ENCODE data around the gene LMF1. TPM values are rescaled to one million over a fixed set of nuclear protein-coding genes. Genes with fewer than 3 reads are reported as not detected.
A peak's percentile ranks its signal among the peaks of the same experiment; 100 is the strongest.

Gene LMF1
- total and polyA plus RNA-seq, 9 of the 15 experiments (the other 6 are each of a cell fraction or from before 2014, with no cell fraction given) = 0.11 to 1.6 (median 0.55) TPM; not detected in 1

GRCh38 chr16:804193-805048, 166.4 kb downstream of the LMF1 start (continued):
- peak; percentile 56 for TF ChIP-seq RBM22 (IDR thresholded peaks at IDR 0.05; ENCODE audit: low read depth, low read length, poor library complexity, severe bottlenecking)

- peak overlapping the region in 1 of 2 experiments; percentile 69; a peak in 1 of 4 replicates for H3K9ac ChIP-seq (ENCODE audit: insufficient read depth in 1 of 2, low read depth in 2 of 2, low read length in 2 of 2)
- no peak for ATAC-seq
- FAIRE-seq = peak; percentile 37
- in situ Hi-C loops (cut with MboI) (no loop called here), intact Hi-C loops (cut with micrococcal nuclease) (no loop called here)
- H3K27me3 ChIP-seq (ENCODE audit: control insufficient read depth in 2 of 2, insufficient read depth in 2 of 2, low read length in 2 of 2) = no peaks in the 10 kb centered on the region
- no peak overlapping the region for H3K27ac ChIP-seq (ENCODE audit: extremely low read depth, low read depth, low read length)
- H3K4me3 ChIP-seq = no peak overlapping the region
- BruUV-seq (replicated peaks) = no TSS peak
- TF ChIP-seq ZNF311 (CRISPR knock-in tag; IDR thresholded peaks at IDR 0.05) = no peak
- H3K4me1 ChIP-seq (replicated peaks in 1 of 2; ENCODE audit: control insufficient read depth in 2 of 2, insufficient read depth in 2 of 2, low read length in 2 of 2) = peaks cover 4 to 87% of the 10 kb centered on the region in 2 experiments; a peak in 4 of 5 replicates
- WGBS (ENCODE audit: insufficient coverage, low coverage, missing lambda C conversion rate) = 19% methylated on average over 8 of the region's 8 CpGs
- H3K79me2 ChIP-seq (ENCODE audit: control insufficient read depth, insufficient read depth, low read length) = peaks cover 6% of the 10 kb centered on the region; the same call in 2 of the 3 replicates
- no peaks in the 10 kb centered on the region for H3K36me3 ChIP-seq (ENCODE audit: control insufficient read depth, insufficient read depth, low read length)
- no peak overlapping the region for H2AFZ ChIP-seq (ENCODE audit: low read depth, low read length)
- no peaks in the 10 kb centered on the region for H3K9me1 ChIP-seq (ENCODE audit: control insufficient read depth, insufficient read depth, low read length)
- H4K20me1 ChIP-seq (replicated peaks; ENCODE audit: control insufficient read depth, insufficient read depth, low read length) = peaks cover 11% of the 10 kb centered on the region
- CTCF ChIA-PET (ENCODE audit: low intra/inter-chr PET ratio) = no interaction called here
- no peak overlapping the region for H3K4me2 ChIP-seq (ENCODE audit: insufficient read depth, low read length)
- DNase-seq (ENCODE audit: extremely low read depth in 1 of 4, low spot score in 3 of 4) = no peak
- H3K9me3 ChIP-seq (replicated peaks; ENCODE audit: control insufficient read depth, insufficient read depth, low read depth, low read length) = no peaks in the 10 kb centered on the region
- POLR2A ChIA-PET = interaction anchor here (0.6 to 1.0 kb wide), 2 partner anchors 82 to 116 kb away, joined by 3 read pairs; no protein-coding TSS in a partner anchor
Observed at GRCh38 chr16:803754-804080, 167.1 kb downstream of the LMF1 start.

Other genes starting within 250 kb of the LMF1 start
Only the 7 nearest of the 12 such genes appear.
- gene RPUSD1, start 182.6 kb downstream of the LMF1 start, total RNA-seq (2014; rRNA removed) = 50.7 and 67.3 TPM in 2 replicates
- 1.7 and 3.3 TPM in 2 replicates for gene RPUSD1, start 182.6 kb downstream of the LMF1 start, total RNA-seq (2014; rRNA removed; fragmentation: Illumina TruSeq; extraction: Trizol)
- gene RPUSD1, start 182.6 kb downstream of the LMF1 start, total RNA-seq (2015; rRNA removed; fragmentation: Illumina TruSeq; extraction: Trizol) = 22.7 and 27.2 TPM in 2 replicates
- gene RPUSD1, start 182.6 kb downstream of the LMF1 start, total RNA-seq (2021) = 55.2 and 55.9 TPM in 2 replicates
- 12.0 and 17.7 TPM in 2 replicates for gene RPUSD1, start 182.6 kb downstream of the LMF1 start, polyA plus RNA-seq (2011; rRNA removed)
- 7.0 and 30.1 TPM in 2 replicates for gene RPUSD1, start 182.6 kb downstream of the LMF1 start, polyA plus RNA-seq (2014; fragmentation: Illumina TruSeq; extraction: Trizol)
- gene RPUSD1, start 182.6 kb downstream of the LMF1 start, polyA plus RNA-seq (2014; fragmentation: Nextera tagmentation; extraction: Ambion mirVana) = under 1 TPM; 0.45 to 0.98 TPM
- gene RPUSD1, start 182.6 kb downstream of the LMF1 start, polyA plus RNA-seq (2014; rRNA removed) = 56.6 and 66.9 TPM in 2 replicates
- gene CHTF18, start 182.4 kb downstream of the LMF1 start, total RNA-seq (2014; rRNA removed) = 57.2 and 70.7 TPM in 2 replicates
- gene CHTF18, start 182.4 kb downstream of the LMF1 start, total RNA-seq (2014; rRNA removed; fragmentation: Illumina TruSeq; extraction: Trizol) = 2.7 and 4.4 TPM in 2 replicates
- 21.1 and 22.1 TPM in 2 replicates for gene CHTF18, start 182.4 kb downstream of the LMF1 start, total RNA-seq (2015; rRNA removed; fragmentation: Illumina TruSeq; extraction: Trizol)
- gene CHTF18, start 182.4 kb downstream of the LMF1 start, total RNA-seq (2021) = 121 and 123 TPM in 2 replicates
- 17.0 and 32.6 TPM in 2 replicates for gene CHTF18, start 182.4 kb downstream of the LMF1 start, polyA plus RNA-seq (2011; rRNA removed)
- gene CHTF18, start 182.4 kb downstream of the LMF1 start, polyA plus RNA-seq (2014; fragmentation: Illumina TruSeq; extraction: Trizol) = 5.1 and 23.0 TPM in 2 replicates
- gene CHTF18, start 182.4 kb downstream of the LMF1 start, polyA plus RNA-seq (2014; fragmentation: Nextera tagmentation; extraction: Ambion mirVana) = 1 to 10 TPM; 2.5 to 2.7 TPM
- gene CHTF18, start 182.4 kb downstream of the LMF1 start, polyA plus RNA-seq (2014; rRNA removed) = 91.5 and 93.4 TPM in 2 replicates
- gene GNG13, start 170.2 kb downstream of the LMF1 start, total RNA-seq (2014; rRNA removed) = not detected in 2 replicates
- gene GNG13, start 170.2 kb downstream of the LMF1 start, total RNA-seq (2014; rRNA removed; fragmentation: Illumina TruSeq; extraction: Trizol) = not detected in 2 replicates
- gene GNG13, start 170.2 kb downstream of the LMF1 start, total RNA-seq (2015; rRNA removed; fragmentation: Illumina TruSeq; extraction: Trizol) = not detected in 2 replicates
- not detected in 2 replicates for gene GNG13, start 170.2 kb downstream of the LMF1 start, total RNA-seq (2021)
- not detected in 2 replicates for gene GNG13, start 170.2 kb downstream of the LMF1 start, polyA plus RNA-seq (2011; rRNA removed)
- not detected in 2 replicates for gene GNG13, start 170.2 kb downstream of the LMF1 start, polyA plus RNA-seq (2014; fragmentation: Illumina TruSeq; extraction: Trizol)
- gene GNG13, start 170.2 kb downstream of the LMF1 start, polyA plus RNA-seq (2014; fragmentation: Nextera tagmentation; extraction: Ambion mirVana) = not detected
- gene GNG13, start 170.2 kb downstream of the LMF1 start, polyA plus RNA-seq (2014; rRNA removed) = not detected in 2 replicates
- not detected in 2 replicates for gene SOX8, start 10.8 kb upstream of the LMF1 start, total RNA-seq (2014; rRNA removed)
- not detected in 2 replicates for gene SOX8, start 10.8 kb upstream of the LMF1 start, total RNA-seq (2014; rRNA removed; fragmentation: Illumina TruSeq; extraction: Trizol)
- not detected in 2 replicates for gene SOX8, start 10.8 kb upstream of the LMF1 start, total RNA-seq (2015; rRNA removed; fragmentation: Illumina TruSeq; extraction: Trizol)
- gene SOX8, start 10.8 kb upstream of the LMF1 start, total RNA-seq (2021) = 0.07 TPM in 2 replicates
- gene SOX8, start 10.8 kb upstream of the LMF1 start, polyA plus RNA-seq (2011; rRNA removed) = 0.09 and 0.15 TPM in 2 replicates
- 0.04 TPM in 1 of 2 replicates, not detected in the other for gene SOX8, start 10.8 kb upstream of the LMF1 start, polyA plus RNA-seq (2014; fragmentation: Illumina TruSeq; extraction: Trizol)
- gene SOX8, start 10.8 kb upstream of the LMF1 start, polyA plus RNA-seq (2014; fragmentation: Nextera tagmentation; extraction: Ambion mirVana) = not detected
- 0.11 and 0.15 TPM in 2 replicates for gene SOX8, start 10.8 kb upstream of the LMF1 start, polyA plus RNA-seq (2014; rRNA removed)
- gene SSTR5, start 101.8 kb upstream of the LMF1 start, total RNA-seq (2014; rRNA removed) = not detected in 2 replicates
- not detected in 2 replicates for gene SSTR5, start 101.8 kb upstream of the LMF1 start, total RNA-seq (2014; rRNA removed; fragmentation: Illumina TruSeq; extraction: Trizol)
- gene SSTR5, start 101.8 kb upstream of the LMF1 start, total RNA-seq (2015; rRNA removed; fragmentation: Illumina TruSeq; extraction: Trizol) = not detected in 2 replicates
- gene SSTR5, start 101.8 kb upstream of the LMF1 start, total RNA-seq (2021) = not detected in 2 replicates
- gene SSTR5, start 101.8 kb upstream of the LMF1 start, polyA plus RNA-seq (2011; rRNA removed) = not detected in 2 replicates
- not detected in 2 replicates for gene SSTR5, start 101.8 kb upstream of the LMF1 start, polyA plus RNA-seq (2014; fragmentation: Illumina TruSeq; extraction: Trizol)
- gene SSTR5, start 101.8 kb upstream of the LMF1 start, polyA plus RNA-seq (2014; fragmentation: Nextera tagmentation; extraction: Ambion mirVana) = not detected
- not detected in 2 replicates for gene SSTR5, start 101.8 kb upstream of the LMF1 start, polyA plus RNA-seq (2014; rRNA removed)
- not detected in 2 replicates for gene C1QTNF8, start 125.3 kb upstream of the LMF1 start, total RNA-seq (2014; rRNA removed)
- gene C1QTNF8, start 125.3 kb upstream of the LMF1 start, total RNA-seq (2014; rRNA removed; fragmentation: Illumina TruSeq; extraction: Trizol) = not detected in 2 replicates
- gene C1QTNF8, start 125.3 kb upstream of the LMF1 start, total RNA-seq (2015; rRNA removed; fragmentation: Illumina TruSeq; extraction: Trizol) = not detected in 2 replicates
- gene C1QTNF8, start 125.3 kb upstream of the LMF1 start, total RNA-seq (2021) = not detected in 2 replicates
- gene C1QTNF8, start 125.3 kb upstream of the LMF1 start, polyA plus RNA-seq (2011; rRNA removed) = not detected in 2 replicates
- not detected in 2 replicates for gene C1QTNF8, start 125.3 kb upstream of the LMF1 start, polyA plus RNA-seq (2014; fragmentation: Illumina TruSeq; extraction: Trizol)
- not detected for gene C1QTNF8, start 125.3 kb upstream of the LMF1 start, polyA plus RNA-seq (2014; fragmentation: Nextera tagmentation; extraction: Ambion mirVana)
- not detected in 2 replicates for gene C1QTNF8, start 125.3 kb upstream of the LMF1 start, polyA plus RNA-seq (2014; rRNA removed)
- 0.04 TPM in 1 of 2 replicates, not detected in the other for gene CACNA1H, start 182.1 kb upstream of the LMF1 start, total RNA-seq (2014; rRNA removed)
- gene CACNA1H, start 182.1 kb upstream of the LMF1 start, total RNA-seq (2014; rRNA removed; fragmentation: Illumina TruSeq; extraction: Trizol) = not detected in 2 replicates
- gene CACNA1H, start 182.1 kb upstream of the LMF1 start, total RNA-seq (2015; rRNA removed; fragmentation: Illumina TruSeq; extraction: Trizol) = not detected in 2 replicates
- 0.09 and 0.18 TPM in 2 replicates for gene CACNA1H, start 182.1 kb upstream of the LMF1 start, total RNA-seq (2021)
- 0.10 and 0.11 TPM in 2 replicates for gene CACNA1H, start 182.1 kb upstream of the LMF1 start, polyA plus RNA-seq (2011; rRNA removed)
- not detected in 2 replicates for gene CACNA1H, start 182.1 kb upstream of the LMF1 start, polyA plus RNA-seq (2014; fragmentation: Illumina TruSeq; extraction: Trizol)
- gene CACNA1H, start 182.1 kb upstream of the LMF1 start, polyA plus RNA-seq (2014; fragmentation: Nextera tagmentation; extraction: Ambion mirVana) = not detected
- not detected in 2 replicates for gene CACNA1H, start 182.1 kb upstream of the LMF1 start, polyA plus RNA-seq (2014; rRNA removed)

All from K562 (cell line).